HepG2 (cell line): ENCODE measurements around the gene SRP9. TPM values are rescaled to one million over a fixed set of nuclear protein-coding genes. Genes with fewer than 3 reads are reported as not detected.

ENCODE experiments used
- AFF4 ChIP-seq: sonication (generic); formaldehyde crosslinking; IDR thresholded peaks from 2 replicates; pipeline ENCODE4 v1.4.0; 2020; ENCODE audit warnings: missing genetic modification reagents
- AGO2 ChIP-seq: fragments of 200-400 bp; formaldehyde crosslinking; optimal IDR thresholded peaks from 2 replicates; pipeline ENCODE3; 2017; ENCODE audit warnings: mild to moderate bottlenecking, low read depth, low read length, moderate library complexity
- DR1 ChIP-seq: sonication (generic); formaldehyde crosslinking; IDR thresholded peaks from 2 replicates; pipeline ENCODE4 v1.8.0; 2021; ENCODE audit warnings: mild to moderate bottlenecking, missing genetic modification reagents, inconsistent platforms
- EEA1 ChIP-seq: sonication (generic); formaldehyde crosslinking; IDR thresholded peaks from 2 replicates; pipeline ENCODE4 v1.5.1; 2020; ENCODE audit warnings: mild to moderate bottlenecking, missing genetic modification reagents, borderline replicate concordance
- HMG20A ChIP-seq: IDR thresholded peaks from 2 replicates; pipeline ENCODE4 v1.6.1; 2016; ENCODE audit warnings: borderline replicate concordance
- IRF2 ChIP-seq: IDR thresholded peaks from 2 replicates; pipeline ENCODE4 v1.6.1; 2018; ENCODE audit warnings: missing genetic modification reagents, missing compliant biosample characterization
- IRF9 ChIP-seq: sonication (generic); formaldehyde crosslinking; IDR thresholded peaks from 2 replicates; pipeline ENCODE4 v1.8.0; 2022; ENCODE audit warnings: missing genetic modification reagents, mild to moderate bottlenecking, borderline replicate concordance
- KDM2A ChIP-seq: sonication (generic); formaldehyde crosslinking; IDR thresholded peaks from 2 replicates; pipeline ENCODE4 v1.4.0; 2020; ENCODE audit warnings: low read depth, missing genetic modification reagents, borderline replicate concordance
- MLXIP ChIP-seq: sonication (generic); formaldehyde crosslinking; IDR thresholded peaks from 2 replicates; pipeline ENCODE4 v1.9.0; 2021; ENCODE audit warnings: missing genetic modification reagents, borderline replicate concordance
- MXD3 ChIP-seq: IDR thresholded peaks from 2 replicates; pipeline ENCODE4 v1.6.1; 2016; ENCODE audit warnings: mild to moderate bottlenecking, missing biosample characterization, missing genetic modification reagents
- NCOA2 ChIP-seq: sonication (generic); formaldehyde crosslinking; IDR thresholded peaks from 2 replicates; pipeline ENCODE4 v1.8.0; 2022; ENCODE audit warnings: inconsistent platforms
- NFATC3 ChIP-seq: sonication (generic); formaldehyde crosslinking; IDR thresholded peaks from 2 replicates; pipeline ENCODE4 v1.5.1; 2020; ENCODE audit warnings: mild to moderate bottlenecking, missing genetic modification reagents
- NR2C2 ChIP-seq: sonication (generic); formaldehyde crosslinking; IDR thresholded peaks from 2 replicates; pipeline ENCODE4 v1.4.0; 2020; ENCODE audit warnings: missing genetic modification reagents, mild to moderate bottlenecking, moderate library complexity, borderline replicate concordance
- ZNF124 ChIP-seq: sonication (generic); formaldehyde crosslinking; IDR thresholded peaks from 2 replicates; pipeline ENCODE4 v1.4.0; 2020; ENCODE audit warnings: missing genetic modification reagents
- ZNF138 ChIP-seq: sonication (generic); formaldehyde crosslinking; IDR thresholded peaks from 2 replicates; pipeline ENCODE4 v1.5.0; 2020; ENCODE audit warnings: mild to moderate bottlenecking, low read depth, missing genetic modification reagents
- ZNF446 ChIP-seq: sonication (generic); formaldehyde crosslinking; IDR thresholded peaks from 2 replicates; pipeline ENCODE4 v1.5.0; 2020; ENCODE audit warnings: mild to moderate bottlenecking, missing genetic modification reagents
- ZNF530 ChIP-seq: sonication (generic); formaldehyde crosslinking; IDR thresholded peaks from 2 replicates; pipeline ENCODE4 v1.5.0; 2020; ENCODE audit warnings: low read depth, mild to moderate bottlenecking, missing genetic modification reagents
- ZNF704 ChIP-seq: sonication (generic); formaldehyde crosslinking; IDR thresholded peaks from 2 replicates; pipeline ENCODE4 v1.8.1; 2023; ENCODE audit warnings: mild to moderate bottlenecking, inconsistent platforms, moderate library complexity, missing genetic modification reagents, borderline replicate concordance
- ZNF790 ChIP-seq: sonication (generic); formaldehyde crosslinking; IDR thresholded peaks from 2 replicates; pipeline ENCODE4 v1.8.0; 2022; ENCODE audit warnings: missing genetic modification reagents, mild to moderate bottlenecking, borderline replicate concordance
- polyA plus RNA-seq, 8 experiments: library from polyadenylated mRNA; depleted of rRNA in 3 of 8; stranded (reverse) in 7 of 8; unstranded in 1 of 8; fragments of >200 nt; fragmentation: Illumina TruSeq in 4 of 8; extraction: Trizol in 4 of 8; gene quantifications; 2 replicates each; pipeline versions ENCODE4 v1.2.1 to v1.2.3, GENCODE V29; 2011 to 2016; ENCODE audit warnings: low read depth in 4 of 8, missing spikeins in 1 of 8, mixed read lengths in 1 of 8; ENCODE audit not compliant: insufficient read depth in 1 of 8
- total RNA-seq, 5 experiments: library from RNA; depleted of rRNA; stranded (reverse); fragments of >200 nt; fragmentation: Illumina TruSeq; extraction: Trizol; gene quantifications; 2 replicates each; pipeline ENCODE4 v1.2.3, GENCODE V29; 2016; ENCODE audit warnings: low read depth in 1 of 5

SRP9 gene
- total and polyA plus RNA-seq, 2 of the 13 experiments (the other 11 are each of a cell fraction or from before 2014, with no cell fraction given), result 251 to 307 TPM

GRCh38 chr1:225809842-225810578, 32.4 kb downstream of the SRP9 start, which contains the start of gene EPHX1 (continued):
- TF ChIP-seq ZNF704 (CRISPR knock-in tag), result 0 out of 2 replicates have a peak, but pooled peaks have one; percentile 59
- TF ChIP-seq NR2C2 (CRISPR knock-in tag), result no peak
- no peak for TF ChIP-seq EEA1
- TF ChIP-seq NFATC3 (CRISPR knock-in tag), result 0 out of 2 replicates have a peak, but pooled peaks have one; percentile 39
- peak; percentile 93 for TF ChIP-seq DR1 (CRISPR knock-in tag)
- TF ChIP-seq NCOA2 (CRISPR knock-in tag), result no peak
- TF ChIP-seq KDM2A (CRISPR knock-in tag), result 0 out of 2 replicates have a peak, but pooled peaks have one; percentile 23
- TF ChIP-seq ZNF790 (CRISPR knock-in tag), result no peak
- TF ChIP-seq IRF9 (CRISPR knock-in tag), result no peak
- no peak for TF ChIP-seq IRF2 (CRISPR knock-in tag)
- TF ChIP-seq ZNF138, result no peak
- TF ChIP-seq AGO2, result no peak
- TF ChIP-seq ZNF530 (CRISPR knock-in tag), result no peak
- TF ChIP-seq HMG20A (CRISPR knock-in tag), result no peak
- TF ChIP-seq AFF4 (CRISPR knock-in tag), result no peak
- no peak for TF ChIP-seq MLXIP
- TF ChIP-seq ZNF446 (CRISPR knock-in tag), result peak; percentile 62; the same call in 1 of the 2 replicates
- no peak for TF ChIP-seq ZNF124
- no peak for TF ChIP-seq MXD3 (CRISPR knock-in tag)
